22Rv1 (cell line): ENCODE data around the gene SYF2.
A peak's percentile ranks its signal among the peaks of the same experiment; 100 is the strongest.
"Not testable (repeated sequence)": the region's sequence is repeated elsewhere in the genome, so short reads cannot be mapped to it uniquely, and the experiment has no call there.

ENCODE experiments used
- H3K27ac ChIP-seq: fragments of 450-650 bp; 2 replicates; pipeline ENCODE4 v1.5.1; 2017
- ZFX ChIP-seq: fragments of 450-650 bp; IDR thresholded peaks from 2 replicates; pipeline ENCODE4 v1.6.1; 2017; ENCODE audit warnings: antibody characterized with exemption, borderline replicate concordance
- TF ChIP-seq, protein P1 (sequence below): fragments of 450-650 bp; IDR thresholded peaks from 2 replicates; pipeline ENCODE4 v1.5.1; 2017; ENCODE audit warnings: mild to moderate bottlenecking

The SYF2 gene

DNA sequence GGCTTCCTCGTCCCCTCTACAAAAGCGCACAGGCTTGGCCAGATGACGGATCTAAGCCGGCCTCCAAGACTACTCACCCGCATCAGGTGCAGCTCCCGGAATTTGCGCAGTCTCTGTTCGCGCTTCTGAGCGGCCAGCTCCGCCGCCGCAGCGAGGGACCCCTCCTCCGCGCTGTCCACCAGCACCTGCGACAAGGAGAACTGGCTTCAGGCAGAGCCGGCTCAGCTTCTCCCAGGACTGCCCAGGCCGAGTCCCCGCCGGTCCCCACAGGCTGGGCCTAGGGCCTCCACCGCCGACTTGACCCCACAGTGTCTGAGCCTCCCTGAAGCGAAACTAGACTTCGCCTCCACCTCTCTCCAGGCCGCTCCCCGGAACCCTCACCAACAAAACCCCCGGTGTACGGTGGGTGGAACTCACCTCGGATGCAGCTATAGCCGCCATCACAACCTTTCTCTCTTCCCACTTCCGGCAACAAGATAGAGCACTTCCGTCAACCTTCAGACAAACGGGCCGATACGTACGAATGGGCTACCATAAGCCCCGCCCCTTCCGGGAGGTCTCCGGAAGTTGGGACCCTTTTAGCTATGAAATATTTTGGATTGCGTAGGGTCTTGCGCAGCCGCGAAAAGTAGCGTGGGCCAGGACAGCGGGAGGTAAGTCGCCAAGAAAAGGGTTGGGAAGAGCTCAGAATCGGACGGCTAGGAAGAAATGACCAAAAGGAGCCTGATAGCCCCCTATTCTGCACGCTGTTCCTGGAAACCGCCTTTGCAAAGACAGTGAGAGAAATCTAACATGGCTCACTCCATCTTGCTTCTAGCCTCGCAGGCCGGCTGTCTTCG lies at the start of gene SYF2:
Gene SYF2, minus strand, starts transcription at position 476 of the 839 bp plus-strand sequence. Its CDS starts 35 bp downstream, at position 441.
- TF ChIP-seq, protein P1, sequence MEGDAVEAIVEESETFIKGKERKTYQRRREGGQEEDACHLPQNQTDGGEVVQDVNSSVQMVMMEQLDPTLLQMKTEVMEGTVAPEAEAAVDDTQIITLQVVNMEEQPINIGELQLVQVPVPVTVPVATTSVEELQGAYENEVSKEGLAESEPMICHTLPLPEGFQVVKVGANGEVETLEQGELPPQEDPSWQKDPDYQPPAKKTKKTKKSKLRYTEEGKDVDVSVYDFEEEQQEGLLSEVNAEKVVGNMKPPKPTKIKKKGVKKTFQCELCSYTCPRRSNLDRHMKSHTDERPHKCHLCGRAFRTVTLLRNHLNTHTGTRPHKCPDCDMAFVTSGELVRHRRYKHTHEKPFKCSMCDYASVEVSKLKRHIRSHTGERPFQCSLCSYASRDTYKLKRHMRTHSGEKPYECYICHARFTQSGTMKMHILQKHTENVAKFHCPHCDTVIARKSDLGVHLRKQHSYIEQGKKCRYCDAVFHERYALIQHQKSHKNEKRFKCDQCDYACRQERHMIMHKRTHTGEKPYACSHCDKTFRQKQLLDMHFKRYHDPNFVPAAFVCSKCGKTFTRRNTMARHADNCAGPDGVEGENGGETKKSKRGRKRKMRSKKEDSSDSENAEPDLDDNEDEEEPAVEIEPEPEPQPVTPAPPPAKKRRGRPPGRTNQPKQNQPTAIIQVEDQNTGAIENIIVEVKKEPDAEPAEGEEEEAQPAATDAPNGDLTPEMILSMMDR: no peak
- no peak for TF ChIP-seq ZFX
- H3K27ac ChIP-seq: peak within 1 kb of the TSS; percentile 91

DNA sequence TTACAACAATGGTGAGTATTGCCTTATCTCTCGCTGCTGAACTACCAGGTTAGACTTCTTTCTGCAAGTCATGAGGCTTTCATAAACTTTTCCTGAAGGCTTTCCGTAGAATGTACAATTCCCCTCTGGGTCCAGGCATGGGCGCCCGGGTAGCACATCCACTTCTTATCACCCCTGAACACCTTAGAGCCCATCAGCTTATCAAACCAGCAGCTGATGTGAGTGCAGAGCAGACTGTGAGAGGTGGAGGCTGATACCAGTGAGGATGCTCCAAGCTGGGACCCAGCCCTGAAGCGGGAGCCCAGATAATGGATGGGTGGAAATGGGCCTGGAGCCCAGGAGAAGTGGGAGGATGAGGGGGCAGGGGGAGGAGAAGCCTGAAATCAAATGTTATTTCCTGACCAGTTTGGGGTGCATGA lies 47.4 kb upstream of the SYF2 start:
- H3K27ac ChIP-seq: not testable (repeated sequence)

DNA sequence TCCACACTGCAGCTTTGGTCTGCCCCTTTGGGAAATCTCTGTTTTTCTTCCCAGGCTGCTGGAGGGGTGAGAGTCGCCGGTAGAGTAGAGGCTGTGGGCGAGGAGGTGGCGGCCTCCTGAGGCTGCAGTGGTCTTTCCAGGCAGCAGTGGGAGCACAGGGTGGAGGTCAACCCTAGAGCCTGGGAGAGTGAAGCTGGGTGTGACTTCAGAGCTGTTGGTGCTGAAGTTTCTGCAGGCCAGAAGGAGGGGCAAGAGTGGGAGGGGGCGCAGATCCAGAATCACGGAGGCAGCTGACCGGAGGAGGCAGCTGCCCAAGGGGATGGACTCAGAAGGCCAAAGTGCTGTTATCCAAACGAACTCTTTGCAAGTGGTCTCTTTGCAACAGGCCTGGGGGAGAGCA lies 46.5 kb upstream of the SYF2 start:
- not testable (repeated sequence) for H3K27ac ChIP-seq

DNA sequence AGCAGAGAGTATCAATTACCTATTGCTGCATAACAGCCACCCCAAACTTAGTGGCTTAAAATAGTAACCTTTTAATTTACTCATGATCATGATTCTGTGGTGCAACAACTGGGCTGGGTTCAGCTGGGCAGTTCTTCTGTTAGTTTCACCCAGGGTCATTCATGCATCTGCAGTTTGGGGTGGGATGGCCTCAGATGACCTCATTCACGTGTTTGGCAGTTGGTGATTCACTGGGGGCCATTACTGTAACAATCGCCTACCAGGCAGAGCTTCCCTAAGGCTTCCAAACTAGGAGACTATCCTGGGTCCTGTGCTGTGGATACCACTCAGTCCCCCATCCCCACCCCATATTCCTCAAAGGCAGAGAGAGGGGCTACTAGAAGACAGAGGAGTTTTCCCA lies 46.1 kb upstream of the SYF2 start:
- H3K27ac ChIP-seq: not testable (repeated sequence)

DNA sequence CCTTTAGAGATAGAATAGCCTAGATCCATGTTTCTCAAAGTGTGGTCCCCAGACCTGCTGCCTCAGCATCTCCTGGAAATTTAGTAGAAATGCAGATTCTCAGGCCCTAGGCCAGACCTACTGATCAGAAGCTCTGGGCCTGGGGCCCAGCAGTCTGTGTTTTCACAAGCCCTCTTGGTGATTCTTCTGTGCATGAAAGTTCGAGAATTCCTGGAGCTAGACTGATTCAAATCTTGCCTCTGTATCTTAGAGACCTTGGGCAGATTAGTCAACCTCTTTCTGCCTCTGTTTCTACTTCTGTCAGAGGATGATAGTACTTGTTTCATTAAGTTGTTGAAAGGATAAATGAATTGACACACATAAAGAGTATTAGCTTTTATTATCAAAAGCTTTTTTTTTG lies 45.0 kb upstream of the SYF2 start:
- not testable (repeated sequence) for H3K27ac ChIP-seq

DNA sequence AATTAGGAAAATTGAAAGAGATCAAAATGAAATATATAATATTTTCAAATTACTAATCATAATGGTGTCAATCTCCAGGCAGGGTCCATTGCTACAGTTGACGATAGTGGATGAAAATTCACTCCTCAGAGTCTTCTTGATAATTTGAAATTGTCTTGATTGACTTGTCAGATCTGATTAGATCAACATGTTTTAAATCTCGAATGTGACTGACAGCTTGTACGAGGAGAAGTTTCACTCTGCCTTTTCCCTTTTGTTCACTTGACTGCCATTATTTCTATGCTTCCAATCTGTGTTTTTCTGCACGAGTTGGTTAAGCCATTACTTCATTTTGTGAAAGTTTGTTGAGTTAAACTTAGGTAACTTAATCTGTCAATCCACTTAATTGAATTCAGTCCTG lies 43.3 kb upstream of the SYF2 start:
- not testable (repeated sequence) for H3K27ac ChIP-seq

DNA sequence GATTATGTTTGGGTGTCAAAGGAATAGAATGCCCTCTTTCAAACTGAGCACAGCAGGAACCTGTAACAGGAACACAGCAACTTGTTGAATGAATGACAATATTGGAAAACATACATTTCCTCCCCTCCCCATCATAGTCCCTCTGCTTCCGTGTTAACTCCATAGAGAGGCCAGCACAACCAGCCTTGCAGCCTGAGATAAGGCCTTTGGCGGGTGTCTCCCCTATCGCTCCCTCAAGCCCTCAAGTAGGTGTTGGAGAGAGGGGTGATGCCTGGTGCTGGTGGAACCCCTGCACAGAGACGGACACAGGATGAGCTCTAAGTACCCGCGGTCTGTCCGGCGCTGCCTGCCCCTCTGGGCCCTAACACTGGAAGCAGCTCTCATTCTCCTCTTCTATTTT lies 39.9 kb upstream of the SYF2 start, which contains the start of gene RHD:
Gene RHD, plus strand, starts transcription at position 272 of the 400 bp plus-strand sequence. Its CDS starts 39 bp downstream, at position 311.
- not testable (repeated sequence) for H3K27ac ChIP-seq

DNA sequence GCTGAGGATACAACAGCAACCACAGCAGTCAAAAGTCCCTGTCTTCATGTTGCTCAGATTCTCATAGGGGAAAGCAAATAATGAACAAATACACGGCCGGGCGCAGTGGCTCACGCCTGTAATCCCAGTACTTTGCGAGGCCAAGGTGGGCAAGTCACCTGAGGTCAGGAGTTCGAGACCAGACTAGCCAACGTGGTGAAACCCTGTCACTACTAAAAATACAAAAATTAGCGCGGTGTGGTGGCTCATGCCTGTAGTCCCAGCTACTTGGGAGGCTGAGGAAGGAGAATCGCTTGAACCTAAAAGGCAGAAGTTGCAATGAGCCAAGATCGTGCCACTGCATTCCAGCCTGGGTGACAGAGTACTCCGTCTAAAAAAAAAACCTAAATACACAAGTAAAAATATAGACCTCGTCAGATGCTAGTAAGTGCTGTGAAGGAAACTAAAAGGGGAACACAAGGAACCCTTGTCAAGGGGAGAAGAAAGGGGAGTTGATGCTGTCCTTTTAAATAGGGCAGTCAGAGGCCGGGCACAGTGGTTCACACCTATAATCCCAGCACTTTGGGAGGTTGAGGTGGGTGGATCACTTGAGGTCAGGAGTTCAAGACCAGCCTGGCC lies 36.0 kb upstream of the SYF2 start:
- H3K27ac ChIP-seq: peak overlapping the region; percentile 65

DNA sequence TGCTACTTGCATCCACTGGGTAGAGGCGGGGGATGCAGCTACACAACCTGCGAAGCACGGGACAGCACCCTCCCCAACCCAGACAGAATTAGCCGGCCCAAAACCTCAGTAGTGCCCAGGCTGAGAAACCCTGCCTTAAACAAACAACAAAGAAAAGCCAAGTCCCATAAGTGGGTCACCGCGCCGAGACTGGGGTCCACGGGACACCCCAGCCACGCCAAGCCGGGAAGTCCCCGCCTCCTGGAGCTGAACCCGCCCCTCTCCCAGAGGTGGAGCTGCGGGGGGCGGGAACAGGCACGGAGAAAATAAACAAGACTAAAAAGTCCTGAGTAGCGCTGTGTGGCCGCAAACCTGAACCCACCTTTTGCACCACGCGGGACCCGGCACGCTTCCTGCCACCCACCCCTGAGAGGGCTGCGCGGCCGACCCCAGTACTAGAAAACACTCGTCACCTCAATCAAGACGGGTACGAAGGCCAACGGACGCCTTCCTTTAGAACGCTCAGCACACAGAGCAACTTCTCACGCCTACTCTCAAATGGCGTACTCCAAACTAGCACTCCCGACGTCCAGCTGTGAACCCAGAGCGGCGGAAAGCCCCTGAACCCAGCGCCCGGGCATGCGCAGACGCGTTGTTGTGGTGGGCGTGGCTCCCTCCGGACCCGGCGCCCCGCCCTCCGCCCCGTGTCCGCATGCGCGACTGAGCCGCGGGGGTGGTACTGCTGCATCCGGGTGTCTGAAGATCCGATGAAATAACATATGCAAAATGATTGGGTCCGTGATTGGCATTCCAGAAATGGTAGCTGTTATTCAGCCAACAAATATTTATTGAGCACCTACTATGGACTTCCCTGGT lies 35.2 kb upstream of the SYF2 start:
- peak overlapping the region; percentile 65 for H3K27ac ChIP-seq

DNA sequence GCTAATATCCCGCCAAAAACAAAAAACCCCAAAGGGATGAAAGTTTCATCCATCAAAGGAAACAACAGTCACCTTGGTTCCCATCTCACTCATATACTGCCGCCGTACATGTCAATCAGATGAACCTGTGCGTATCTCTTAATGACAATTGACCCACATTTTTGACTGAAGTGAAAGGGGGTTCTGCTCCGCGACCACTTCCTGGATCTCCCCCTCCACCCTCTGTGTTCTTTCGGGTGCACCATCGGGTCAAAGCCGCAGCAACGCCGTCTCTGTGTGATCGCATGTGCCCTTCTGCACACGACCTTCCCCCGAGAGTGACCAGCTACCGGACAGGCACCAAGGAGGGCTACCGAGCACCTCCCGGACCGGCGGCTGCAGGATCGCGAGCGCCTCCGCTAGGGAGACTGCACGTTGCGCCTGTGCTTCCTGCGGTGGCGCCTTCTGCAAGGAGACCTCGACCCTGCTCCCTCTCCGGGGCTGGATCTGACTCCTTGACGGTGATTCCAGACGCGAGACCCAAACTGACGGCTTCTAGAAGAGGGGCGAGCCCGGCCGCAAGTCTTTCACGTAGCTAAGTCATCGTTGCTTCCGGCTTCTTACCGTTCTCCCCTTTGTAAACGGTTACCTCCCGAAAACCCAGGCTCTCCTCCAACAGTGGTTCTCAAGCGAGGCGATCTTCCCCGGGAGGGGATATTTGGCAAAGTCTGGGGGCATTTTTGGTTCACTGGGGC lies 34.4 kb upstream of the SYF2 start:
- not testable (repeated sequence) for H3K27ac ChIP-seq
- TF ChIP-seq, protein P1: peak; percentile 36

DNA sequence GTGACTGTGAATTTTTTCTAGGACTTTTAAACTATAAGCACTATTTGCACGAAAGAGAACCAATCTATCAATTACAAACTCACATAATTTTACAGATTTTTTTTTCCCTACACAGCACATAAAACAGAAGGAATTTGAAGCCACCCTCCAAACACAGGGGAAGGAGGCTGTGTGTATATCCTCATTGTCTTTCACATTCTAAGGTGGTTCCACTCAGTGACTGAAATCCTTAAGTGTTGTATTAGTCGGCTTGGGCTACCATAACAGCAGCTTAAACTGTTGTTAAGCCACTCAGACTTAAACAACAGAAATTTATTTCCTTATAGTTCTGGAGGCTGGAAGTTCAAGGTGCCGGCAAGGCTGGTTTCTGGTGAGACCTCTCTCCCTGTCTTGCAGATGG lies 28.0 kb upstream of the SYF2 start:
- not testable (repeated sequence) for H3K27ac ChIP-seq

DNA sequence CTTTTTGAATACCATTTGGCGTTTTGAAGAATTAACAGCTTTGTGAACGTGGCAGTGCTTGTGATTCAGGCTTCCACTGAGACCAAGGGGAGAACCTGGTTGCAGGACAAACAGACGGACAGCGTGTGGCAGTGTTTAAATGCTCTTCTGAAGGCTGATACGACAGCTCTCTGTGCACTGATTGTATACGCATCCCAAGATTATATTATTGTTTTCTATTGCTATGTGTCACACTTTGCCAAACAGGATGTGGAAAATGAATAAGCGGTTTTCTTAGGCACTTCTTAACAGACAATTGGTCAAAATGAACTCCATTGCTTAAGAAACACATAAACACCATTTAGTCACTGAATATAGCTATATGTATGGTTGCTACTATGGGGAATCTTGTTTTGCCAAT lies 27.5 kb upstream of the SYF2 start:
- TF ChIP-seq, protein P1: peak; percentile 20
- not testable (repeated sequence) for H3K27ac ChIP-seq
